ENCODE data around the gene ATP2C1. TPM values are rescaled to one million over a fixed set of nuclear protein-coding genes. Genes with fewer than 3 reads are reported as not detected.

ATP2C1 gene
- total and polyA plus RNA-seq, 2 of the 4 experiments (the other 2 are of a cell fraction): 41.4 to 50.2 TPM

GRCh38 chr3:130997289-130997688, 103.4 kb downstream of the ATP2C1 start:
- no peak overlapping the region for H4K8ac ChIP-seq (ENCODE audit: low read depth in 2 of 2, low read length in 2 of 2)

More at GRCh38 chr3:130997289-130997688, 103.4 kb downstream of the ATP2C1 start:
- intact Hi-C loops (cut with micrococcal nuclease): no loop called here
- H3K9ac ChIP-seq (ENCODE audit: low read depth, low read length): no peak overlapping the region
- ChIA-PET CTCF (no interaction called here), POLR2A (ENCODE audit: unreplicated experiment) (no interaction called here)
- H3K79me1 ChIP-seq (ENCODE audit: low read depth in 1 of 2, low read length in 2 of 2): peaks cover 1 to 2% of the 10 kb centered on the region in 2 experiments; a peak in 1 of 4 replicates
- H3K4me3 ChIP-seq (ENCODE audit: insufficient read depth, low read depth, low read length): no peak overlapping the region
- no peaks in the 10 kb centered on the region for H3K9me1 ChIP-seq (ENCODE audit: insufficient read depth, low read length)
- no peak overlapping the region for H2BK5ac ChIP-seq (ENCODE audit: low read depth, low read length, poor library complexity, severe bottlenecking)
- H3K4ac ChIP-seq (ENCODE audit: low read depth, low read length): no peak overlapping the region
- in situ Hi-C loops (cut with MboI; ENCODE audit: low sequenced_read_pairs): loop anchor here (25.0 kb wide), 1 partner anchor 260 kb away; the partner anchor contains the start of gene PIK3R4
- H3K4me2 ChIP-seq (ENCODE audit: low read depth, low read length): no peak overlapping the region
- dilution Hi-C loops (cut with HindIII; ENCODE audit: low sequenced_read_pairs, unreplicated experiment): no loop called here
- no peak overlapping the region for H2AFZ ChIP-seq (replicated peaks; ENCODE audit: low read length, poor library complexity)
- H3K18ac ChIP-seq (ENCODE audit: low read depth, low read length): no peak overlapping the region
- no peak overlapping the region for H2BK20ac ChIP-seq (ENCODE audit: low read depth, low read length)
- H3K56ac ChIP-seq (ENCODE audit: extremely low read depth, insufficient read depth, low read length): no peak overlapping the region
- no peak overlapping the region for H2AK9ac ChIP-seq (replicated peaks; ENCODE audit: low read depth, low read length, poor library complexity)
- H4K5ac ChIP-seq (ENCODE audit: low read depth, low read length): no peak overlapping the region
- H3K14ac ChIP-seq (replicated peaks; ENCODE audit: low read depth, low read length): no peak overlapping the region
- TF ChIP-seq MAZ (IDR thresholded peaks at IDR 0.05; ENCODE audit: borderline replicate concordance, low read depth, low read length) (no peak), CTCF (conservative IDR thresholded peaks at IDR 0.05; ENCODE audit: low read depth, low read length) (no peak), USF2 (IDR thresholded peaks at IDR 0.05; ENCODE audit: low read depth, low read length) (no peak), CEBPB (IDR thresholded peaks at IDR 0.05; ENCODE audit: low read depth, low read length) (peak; percentile 82)
- no peaks in the 10 kb centered on the region for H4K20me1 ChIP-seq (ENCODE audit: insufficient read depth, low read length)
- no peaks in the 10 kb centered on the region for H3K27me3 ChIP-seq (ENCODE audit: control insufficient read depth, insufficient read depth, low read length)
- no peak overlapping the region for H3K27ac ChIP-seq (ENCODE audit: insufficient read depth, low read length)
- H2BK120ac ChIP-seq (ENCODE audit: low read depth, low read length): no peak overlapping the region
- H4K91ac ChIP-seq (ENCODE audit: insufficient read depth, low read depth, low read length): no peak overlapping the region
- ATAC-seq (ENCODE audit: low read depth) (no peak), DNase-seq (no peak)
- H3K23ac ChIP-seq (ENCODE audit: low read depth, low read length): no peak overlapping the region
- no CpG with 5 or more reads among the region's 7 CpGs for WGBS, 2 experiments (ENCODE audit: extremely low coverage in 2 of 2, insufficient read length in 1 of 2)
- H3K36me3 ChIP-seq (ENCODE audit: control insufficient read depth, insufficient read depth, low read length): peaks cover 7% of the 10 kb centered on the region
- H3K9me3 ChIP-seq (ENCODE audit: control insufficient read depth, insufficient read depth, low read length): no peaks in the 10 kb centered on the region
- H3K4me1 ChIP-seq (ENCODE audit: control insufficient read depth, insufficient read depth, low read length): peaks cover 4% of the 10 kb centered on the region; the same call in 1 of the 2 replicates
- no peak overlapping the region for H2BK15ac ChIP-seq (ENCODE audit: low read depth, low read length)
- H2AK5ac ChIP-seq (ENCODE audit: low read depth, low read length): no peak overlapping the region
- BruUV-seq (replicated peaks): no TSS peak

All from IMR-90 (cell line).